ENCODE results near the gene SINHCAF. TPM values are rescaled to one million over a fixed set of nuclear protein-coding genes. Genes with fewer than 3 reads are reported as not detected.

The SINHCAF gene
- total and polyA plus RNA-seq, 2 of the 8 experiments (the other 6 are each of a cell fraction or from before 2014, with no cell fraction given) = 138 to 576 TPM

DNA sequence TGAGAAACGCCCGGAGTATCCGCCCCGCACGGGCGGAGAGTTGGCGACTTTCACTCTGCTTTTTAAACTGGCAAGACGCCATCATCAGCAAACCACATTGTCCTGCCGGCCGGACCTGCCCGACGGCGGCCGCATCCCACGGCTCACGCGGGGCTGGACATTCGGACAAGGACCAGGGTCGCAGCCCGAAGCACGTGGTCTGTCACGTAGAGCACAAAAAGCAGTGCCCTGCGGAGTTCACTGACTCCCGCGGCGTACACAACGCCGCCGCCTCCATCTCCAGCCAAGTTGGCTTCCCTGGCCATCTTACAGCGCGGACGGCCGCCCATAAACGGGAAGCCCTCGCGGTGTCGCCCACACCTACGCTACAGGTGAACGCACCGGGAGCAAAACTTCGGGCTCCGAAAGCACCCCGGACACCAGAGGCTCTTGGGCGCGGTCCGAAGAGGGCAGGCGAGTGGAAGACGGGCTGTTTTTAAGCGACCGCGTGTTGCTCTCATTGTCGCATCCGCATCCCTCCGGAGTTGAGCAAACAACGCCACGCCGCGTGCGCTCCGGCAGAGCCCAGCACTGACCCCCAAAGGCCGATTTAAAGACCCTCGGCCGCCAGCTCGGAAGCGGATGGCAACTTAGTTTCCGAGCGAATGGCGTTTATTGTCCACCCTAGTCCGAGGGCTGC is 966 bp downstream of the SINHCAF start:
- peak overlapping the region; percentile 85 to 91 for H3K4me2 ChIP-seq (ENCODE audit: insufficient read depth in 1 of 2, low read depth in 2 of 2, low read length in 2 of 2)
- peak overlapping the region; percentile 88 for H2AK5ac ChIP-seq (ENCODE audit: low read depth, low read length)
- peak overlapping the region; percentile 94 for H4K5ac ChIP-seq (ENCODE audit: insufficient read length, low read depth, low read length)
- peak overlapping the region; percentile 92 for H3K4ac ChIP-seq (replicated peaks; ENCODE audit: insufficient read length, low read depth, low read length)
- peak overlapping the region; percentile 96 for H4K91ac ChIP-seq (replicated peaks; ENCODE audit: insufficient read length, low read length)
- peaks cover 0 to 4% (median 0%) of the 10 kb centered on the region in 4 experiments; a peak in 2 of 8 replicates for H3K36me3 ChIP-seq (ENCODE audit: control insufficient read depth in 2 of 4, insufficient read depth in 4 of 4, low read length in 3 of 4)
- FAIRE-seq = no peak
- peak overlapping the region; percentile 93 for H3K18ac ChIP-seq (ENCODE audit: extremely low read depth, low read length)
- peaks cover 3 to 16% (median 5%) of the 10 kb centered on the region in 4 experiments; a peak in 5 of 7 replicates for H3K4me1 ChIP-seq (replicated peaks in 1 of 4; ENCODE audit: control insufficient read depth in 3 of 4, insufficient read depth in 4 of 4, low read length in 3 of 4)
- WGBS, 2 experiments (ENCODE audit: extremely low coverage in 1 of 2, insufficient coverage in 1 of 2, insufficient read length in 1 of 2, insufficient replicate concordance in 2 of 2, low coverage in 1 of 2, low lambda C conversion rate in 2 of 2, missing lambda C conversion rate in 1 of 2) = 1% methylated on average over 69 of the region's 69 CpGs; no CpG with 5 or more reads in 1 of the 2 experiments
- H3K14ac ChIP-seq (ENCODE audit: insufficient read length) = peak overlapping the region; percentile 50
- no peak for DNase-seq (ENCODE audit: low read depth in 1 of 2, low spot score in 2 of 2)
- ChIA-PET POLR2A (ENCODE audit: partially characterized antibody) (interaction anchor here (0.8 to 6.3 kb wide), 17 partner anchors 9 to 77 kb away, joined by 3 to 85 read pairs (median 17); no protein-coding TSS in a partner anchor), CTCF (ENCODE audit: partially characterized antibody) (interaction anchor here (2.5 kb wide), 1 partner anchor 62 kb away, joined by 10 read pairs; no protein-coding TSS in a partner anchor)
- peak overlapping the region; percentile 90 for H2BK12ac ChIP-seq (ENCODE audit: low read depth, low read length)
- H2BK20ac ChIP-seq (ENCODE audit: low read length) = no peak overlapping the region
- no peak overlapping the region for H2AFZ ChIP-seq (ENCODE audit: low read length)
- peaks cover 19 to 28% of the 10 kb centered on the region in 2 experiments for H4K20me1 ChIP-seq (replicated peaks in 1 of 2; ENCODE audit: control insufficient read depth in 1 of 2, insufficient read depth in 2 of 2, low read length in 2 of 2)
- peak overlapping the region; percentile 13 for H3K56ac ChIP-seq (replicated peaks; ENCODE audit: insufficient read length, low read depth, low read length)
- no peak overlapping the region for H3K23ac ChIP-seq (ENCODE audit: insufficient read length)
- H3K9ac ChIP-seq (replicated peaks in 1 of 4; ENCODE audit: extremely low read depth in 1 of 4, low read depth in 3 of 4, low read length in 3 of 4) = peak overlapping the region; percentile 98 to 99 (median 98)
- no peaks in the 10 kb centered on the region for H3K27me3 ChIP-seq (replicated peaks in 1 of 4; ENCODE audit: control insufficient read depth in 3 of 4, extremely low read depth in 1 of 4, insufficient read depth in 3 of 4, low read length in 3 of 4)
- peak overlapping the region; percentile 98; the same call in 1 of the 2 replicates for H4K8ac ChIP-seq (ENCODE audit: extremely low read depth, insufficient read depth, low read length)
- H3K9me3 ChIP-seq (ENCODE audit: insufficient read depth in 2 of 2, low read depth in 1 of 2, low read length in 1 of 2) = no peaks in the 10 kb centered on the region
- peak overlapping the region; percentile 94 for H3K27ac ChIP-seq (ENCODE audit: low read depth, low read length)
- H2BK15ac ChIP-seq (ENCODE audit: low read length) = 0 out of 2 replicates have a peak overlapping the region, but pooled peaks have one; percentile 29
- H3K23me2 ChIP-seq (ENCODE audit: low read depth, low read length) = peaks cover 2% of the 10 kb centered on the region; the same call in 1 of the 2 replicates
- H3K79me2 ChIP-seq (ENCODE audit: control insufficient read depth in 1 of 2, insufficient read depth in 2 of 2, low read length in 2 of 2) = peaks cover 57 to 69% of the 10 kb centered on the region in 2 experiments
- H3K79me1 ChIP-seq (ENCODE audit: low read depth, low read length) = no peaks in the 10 kb centered on the region
- peak overlapping the region; percentile 95 to 99 (median 99) for H3K4me3 ChIP-seq (ENCODE audit: extremely low read depth in 1 of 4, insufficient read depth in 2 of 4, low read depth in 3 of 4, low read length in 4 of 4)
- peak overlapping the region; percentile 36 for H2BK120ac ChIP-seq (replicated peaks; ENCODE audit: low read depth, low read length)
- peak overlapping the region; percentile 98 for H2BK5ac ChIP-seq (ENCODE audit: low read depth, low read length)
- 0 out of 2 replicates have a peak, but pooled peaks have one; percentile 37 for TF ChIP-seq SP4 (IDR thresholded peaks at IDR 0.05; ENCODE audit: low read length)
- TF ChIP-seq KDM5A (IDR thresholded peaks at IDR 0.05; ENCODE audit: low read length) = 0 out of 2 replicates have a peak, but pooled peaks have one; percentile 18
- peak; percentile 73 for TF ChIP-seq POLR2AphosphoS5 (IDR thresholded peaks at IDR 0.05; ENCODE audit: low read depth, low read length)
- no peak for TF ChIP-seq TBP (IDR thresholded peaks at IDR 0.05; ENCODE audit: low read depth, low read length)
- peak; percentile 2 for TF ChIP-seq TAF7 (optimal IDR thresholded peaks at IDR 0.05; ENCODE audit: borderline replicate concordance, low read depth, low read length)
- TF ChIP-seq SP1 (IDR thresholded peaks at IDR 0.05; ENCODE audit: low read depth, low read length) = no peak
- TF ChIP-seq, protein P1, sequence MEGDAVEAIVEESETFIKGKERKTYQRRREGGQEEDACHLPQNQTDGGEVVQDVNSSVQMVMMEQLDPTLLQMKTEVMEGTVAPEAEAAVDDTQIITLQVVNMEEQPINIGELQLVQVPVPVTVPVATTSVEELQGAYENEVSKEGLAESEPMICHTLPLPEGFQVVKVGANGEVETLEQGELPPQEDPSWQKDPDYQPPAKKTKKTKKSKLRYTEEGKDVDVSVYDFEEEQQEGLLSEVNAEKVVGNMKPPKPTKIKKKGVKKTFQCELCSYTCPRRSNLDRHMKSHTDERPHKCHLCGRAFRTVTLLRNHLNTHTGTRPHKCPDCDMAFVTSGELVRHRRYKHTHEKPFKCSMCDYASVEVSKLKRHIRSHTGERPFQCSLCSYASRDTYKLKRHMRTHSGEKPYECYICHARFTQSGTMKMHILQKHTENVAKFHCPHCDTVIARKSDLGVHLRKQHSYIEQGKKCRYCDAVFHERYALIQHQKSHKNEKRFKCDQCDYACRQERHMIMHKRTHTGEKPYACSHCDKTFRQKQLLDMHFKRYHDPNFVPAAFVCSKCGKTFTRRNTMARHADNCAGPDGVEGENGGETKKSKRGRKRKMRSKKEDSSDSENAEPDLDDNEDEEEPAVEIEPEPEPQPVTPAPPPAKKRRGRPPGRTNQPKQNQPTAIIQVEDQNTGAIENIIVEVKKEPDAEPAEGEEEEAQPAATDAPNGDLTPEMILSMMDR (IDR thresholded peaks at IDR 0.05; ENCODE audit: control extremely low read depth in 1 of 3, insufficient read depth in 1 of 3, low read depth in 1 of 3, low read length in 3 of 3) = 0 out of 4 replicates have a peak, but pooled peaks of 1 of the 3 experiments have one; percentile 7
- TF ChIP-seq SRF (IDR thresholded peaks at IDR 0.05; ENCODE audit: low read depth, low read length) = no peak
- TF ChIP-seq POLR2A (IDR thresholded peaks at IDR 0.05; ENCODE audit: control extremely low read depth in 1 of 2, low read depth in 2 of 2, low read length in 2 of 2) = peak; percentile 60 to 62
- TF ChIP-seq CBX5 (IDR thresholded peaks at IDR 0.05; ENCODE audit: low read depth, low read length) = no peak
